ENCODE data around the gene CDH15.
"Not testable (repeated sequence)": the region's sequence is repeated elsewhere in the genome, so short reads cannot be mapped to it uniquely, and the experiment has no call there.

The CDH15 gene

DNA sequence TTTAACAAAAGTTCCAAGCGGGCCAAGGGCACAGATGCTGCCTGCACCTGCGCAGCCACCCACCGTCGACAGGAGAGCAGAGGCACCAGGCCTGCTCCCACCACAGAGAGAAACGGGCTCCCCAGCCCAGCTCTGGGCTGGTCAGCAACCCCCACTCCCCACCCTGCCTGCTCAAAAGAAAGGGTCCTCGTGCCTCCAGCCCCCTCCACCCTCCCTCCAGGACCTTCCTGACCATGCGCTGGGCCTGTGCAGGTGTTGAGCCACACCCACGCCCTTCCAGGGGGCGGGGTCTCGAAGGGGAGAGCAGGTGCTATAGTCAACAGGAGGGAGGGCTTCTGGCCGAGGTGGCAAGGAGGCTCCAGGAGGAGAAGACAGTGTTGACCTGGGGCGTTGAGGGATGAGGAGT lies 71.2 kb downstream of the CDH15 start:
- Histone ChIP-seq H3K9me3 (ENCODE audit: control insufficient read depth, low read length) (no peaks in the 10 kb centered on the region), H3K27me3 (ENCODE audit: control insufficient read depth, insufficient read depth, low read length) (no peaks in the 10 kb centered on the region), H3K4me3 (ENCODE audit: low read depth, low read length) (no peak overlapping the region), H3K4me2 (ENCODE audit: low read length) (no peak overlapping the region), H3K27ac (no peak overlapping the region), H3K79me2 (no peaks in the 10 kb centered on the region), H3K9ac (no peak overlapping the region), H3K36me3 (ENCODE audit: control insufficient read depth, insufficient read depth, low read length) (no peaks in the 10 kb centered on the region), H3K4me1 (no peaks in the 10 kb centered on the region), H2AFZ (no peak overlapping the region)
- TF ChIP-seq, protein P1, sequence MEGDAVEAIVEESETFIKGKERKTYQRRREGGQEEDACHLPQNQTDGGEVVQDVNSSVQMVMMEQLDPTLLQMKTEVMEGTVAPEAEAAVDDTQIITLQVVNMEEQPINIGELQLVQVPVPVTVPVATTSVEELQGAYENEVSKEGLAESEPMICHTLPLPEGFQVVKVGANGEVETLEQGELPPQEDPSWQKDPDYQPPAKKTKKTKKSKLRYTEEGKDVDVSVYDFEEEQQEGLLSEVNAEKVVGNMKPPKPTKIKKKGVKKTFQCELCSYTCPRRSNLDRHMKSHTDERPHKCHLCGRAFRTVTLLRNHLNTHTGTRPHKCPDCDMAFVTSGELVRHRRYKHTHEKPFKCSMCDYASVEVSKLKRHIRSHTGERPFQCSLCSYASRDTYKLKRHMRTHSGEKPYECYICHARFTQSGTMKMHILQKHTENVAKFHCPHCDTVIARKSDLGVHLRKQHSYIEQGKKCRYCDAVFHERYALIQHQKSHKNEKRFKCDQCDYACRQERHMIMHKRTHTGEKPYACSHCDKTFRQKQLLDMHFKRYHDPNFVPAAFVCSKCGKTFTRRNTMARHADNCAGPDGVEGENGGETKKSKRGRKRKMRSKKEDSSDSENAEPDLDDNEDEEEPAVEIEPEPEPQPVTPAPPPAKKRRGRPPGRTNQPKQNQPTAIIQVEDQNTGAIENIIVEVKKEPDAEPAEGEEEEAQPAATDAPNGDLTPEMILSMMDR (IDR thresholded peaks at IDR 0.05) = no peak

DNA sequence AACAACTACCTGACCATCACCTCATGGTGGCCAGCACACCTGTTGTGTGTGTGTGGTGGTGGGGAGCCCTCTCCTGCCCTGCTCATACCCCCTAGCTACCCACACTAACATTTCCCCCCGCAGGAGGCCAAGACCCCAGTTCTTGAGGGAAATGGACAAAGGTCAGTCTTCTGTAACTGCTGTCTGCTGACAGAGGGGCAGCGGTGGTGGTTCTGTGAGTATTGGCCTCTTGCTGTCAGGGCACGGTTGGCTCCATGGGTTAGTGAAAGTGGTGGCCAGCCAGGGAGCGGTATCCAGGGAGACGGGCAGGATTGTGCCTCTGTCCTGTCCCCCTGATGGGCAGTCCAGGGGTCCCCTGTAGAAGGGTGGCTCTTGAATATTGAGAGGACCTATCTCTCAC lies 72.1 kb downstream of the CDH15 start:
- H3K9ac ChIP-seq = no peak overlapping the region
- H3K27me3 ChIP-seq (ENCODE audit: control insufficient read depth, insufficient read depth, low read length) = no peaks in the 10 kb centered on the region
- no peaks in the 10 kb centered on the region for H3K4me1 ChIP-seq
- no peak overlapping the region for H3K4me3 ChIP-seq (ENCODE audit: low read depth, low read length)
- H3K36me3 ChIP-seq (ENCODE audit: control insufficient read depth, insufficient read depth, low read length) = no peaks in the 10 kb centered on the region
- H3K9me3 ChIP-seq (ENCODE audit: control insufficient read depth, low read length) = no peaks in the 10 kb centered on the region
- no peak overlapping the region for H3K4me2 ChIP-seq (ENCODE audit: low read length)
- TF ChIP-seq, protein P1 (IDR thresholded peaks at IDR 0.05) = no peak
- H3K27ac ChIP-seq = no peak overlapping the region
- H3K79me2 ChIP-seq = no peaks in the 10 kb centered on the region
- no peak overlapping the region for H2AFZ ChIP-seq

DNA sequence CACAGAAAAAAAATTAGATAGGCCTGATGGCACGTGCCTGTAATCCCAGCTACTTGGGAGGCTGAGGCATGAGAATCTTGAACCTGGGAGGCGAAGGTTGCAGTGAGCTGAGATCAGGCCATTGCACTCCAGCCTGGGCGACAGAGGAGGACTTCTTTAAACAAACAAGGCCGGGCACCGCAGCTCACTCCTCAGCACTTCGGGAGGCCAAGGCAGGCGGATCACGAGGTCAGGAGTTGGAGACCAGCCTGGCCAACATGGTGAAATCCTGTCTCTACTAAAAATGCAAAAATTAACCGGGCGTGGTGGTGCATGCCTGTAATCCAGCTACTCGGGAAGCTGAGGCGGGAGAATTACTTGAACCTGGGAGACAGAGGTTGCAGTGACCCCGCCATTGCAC lies 72.7 kb downstream of the CDH15 start:
- not testable (repeated sequence) for H3K9me3 ChIP-seq (ENCODE audit: control insufficient read depth, low read length); H3K9ac ChIP-seq; H3K27me3 ChIP-seq (ENCODE audit: control insufficient read depth, insufficient read depth, low read length); H3K4me1 ChIP-seq; H2AFZ ChIP-seq; H3K79me2 ChIP-seq; H3K4me2 ChIP-seq (ENCODE audit: low read length); H3K27ac ChIP-seq; H3K4me3 ChIP-seq (ENCODE audit: low read depth, low read length); H3K36me3 ChIP-seq (ENCODE audit: control insufficient read depth, insufficient read depth, low read length)

DNA sequence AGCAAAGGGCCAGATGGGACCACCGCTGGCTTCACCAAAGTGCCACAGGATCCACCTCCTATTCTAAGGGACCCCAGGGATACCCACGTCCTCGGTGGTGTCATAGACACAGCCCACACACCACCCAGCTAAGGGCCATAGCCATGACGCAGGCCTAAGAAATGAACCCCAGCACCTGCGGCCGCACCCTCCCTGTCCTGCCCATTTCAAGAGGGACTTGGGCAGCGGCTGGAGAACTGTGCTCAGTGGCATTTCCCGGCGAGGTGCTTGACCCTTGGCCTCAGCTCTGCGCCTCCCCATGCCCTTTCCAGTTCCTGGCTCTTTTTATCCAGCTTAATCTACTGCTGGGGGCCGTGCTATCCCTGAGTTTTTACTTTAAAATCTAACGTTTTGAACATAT lies 73.2 kb downstream of the CDH15 start:
- no peak overlapping the region for H3K27ac ChIP-seq

More for the DNA sequence above, 73.2 kb downstream of the CDH15 start:
- no peaks in the 10 kb centered on the region for H3K36me3 ChIP-seq (ENCODE audit: control insufficient read depth, insufficient read depth, low read length)
- no peaks in the 10 kb centered on the region for H3K4me1 ChIP-seq
- H3K9me3 ChIP-seq (ENCODE audit: control insufficient read depth, low read length) = no peaks in the 10 kb centered on the region
- no peak overlapping the region for H2AFZ ChIP-seq
- no peak overlapping the region for H3K4me2 ChIP-seq (ENCODE audit: low read length)
- H3K4me3 ChIP-seq (ENCODE audit: low read depth, low read length) = no peak overlapping the region
- no peaks in the 10 kb centered on the region for H3K27me3 ChIP-seq (ENCODE audit: control insufficient read depth, insufficient read depth, low read length)
- no peak overlapping the region for H3K9ac ChIP-seq
- TF ChIP-seq, protein P1 (IDR thresholded peaks at IDR 0.05) = no peak
- H3K79me2 ChIP-seq = no peaks in the 10 kb centered on the region
